Stimulated activated CD8-positive, alpha-beta memory T cell treated with anti-CD3 and anti-CD28 coated beads, Interleukin-2, amount 100 ng/mL, for 48 hours (primary cell): ENCODE measurements around the gene MED15.
"Not testable (repeated sequence)": the region's sequence is repeated elsewhere in the genome, so short reads cannot be mapped to it uniquely, and the experiment has no call there.

Experiments used
- DNase-seq, 2 donors: peaks; one replicate each; pipeline ENCODE4 v3.0.0-alpha.2; 2020; ENCODE audit warnings: low read depth in 2 of 2

The MED15 gene

GRCh38 chr22:20531404-20532201 lies 24.2 kb downstream of the MED15 start:
- no peak for DNase-seq

- no peak for DNase-seq
These were observed 25.0 kb downstream of the MED15 start for GRCh38 chr22:20532256-20532993.

DNA sequence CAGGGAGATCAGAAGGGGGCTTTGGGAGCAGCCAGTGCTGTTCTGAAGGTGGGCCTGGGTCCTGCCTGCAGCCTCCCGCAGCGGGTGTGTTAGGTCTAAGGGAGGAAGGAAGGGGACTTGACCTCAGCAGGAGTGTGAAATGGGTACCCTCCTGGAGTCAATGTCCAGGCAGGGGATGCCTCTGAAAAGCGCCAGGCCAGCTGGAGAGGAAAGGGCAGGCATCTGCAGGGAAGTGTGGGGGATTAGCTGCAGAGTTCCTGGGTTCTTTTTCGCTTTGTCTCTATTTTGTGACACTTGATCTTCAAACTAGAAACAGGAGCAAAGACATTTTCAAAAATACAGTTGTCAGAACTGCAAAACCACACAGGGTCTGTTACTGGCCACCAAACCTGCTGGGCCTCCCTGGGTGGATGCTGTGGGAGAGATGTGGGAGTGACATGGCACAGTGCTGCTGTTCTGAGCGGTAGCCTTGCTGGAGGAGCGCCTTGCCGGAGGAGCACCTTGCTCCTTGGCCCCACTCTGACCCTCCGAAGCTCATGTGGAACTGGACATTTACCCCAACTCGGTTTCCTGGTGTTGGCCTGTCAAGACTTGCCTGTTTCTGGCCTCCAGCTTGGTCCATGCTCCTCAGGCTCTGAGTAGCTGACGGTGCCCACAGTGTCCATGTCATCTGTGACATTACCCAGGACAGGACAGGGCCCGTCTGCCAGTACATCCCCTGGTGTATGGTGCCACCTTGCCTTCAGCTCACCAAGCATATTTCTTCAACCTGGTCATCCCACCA lies 25.9 kb downstream of the MED15 start:
- DNase-seq: no peak

- DNase-seq: no peak
These were observed 26.5 kb downstream of the MED15 start for GRCh38 chr22:20533879-20534265.

- no peak for DNase-seq
These were observed 29.3 kb downstream of the MED15 start for GRCh38 chr22:20536590-20537324.

DNA sequence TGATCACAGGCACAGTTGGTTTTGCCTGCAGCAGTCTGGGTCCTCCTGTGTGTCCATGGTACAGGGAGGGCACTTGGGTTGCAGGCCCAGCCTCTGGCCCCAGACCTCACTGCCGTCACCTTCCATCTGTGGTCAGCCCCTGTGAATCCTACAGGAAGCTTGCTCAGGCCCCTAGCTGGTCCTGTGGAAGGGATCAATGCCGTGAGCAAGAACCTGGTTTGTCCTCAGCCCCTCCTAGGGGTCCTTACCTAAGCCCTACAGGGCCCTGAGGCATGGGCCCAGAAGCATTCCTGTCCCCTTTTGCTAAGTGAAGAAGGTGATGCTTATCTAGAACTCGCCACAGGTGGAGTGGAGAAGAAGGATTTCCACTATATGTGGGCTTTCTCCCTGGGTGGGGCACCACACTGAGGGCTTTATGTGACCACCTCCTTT lies 29.9 kb downstream of the MED15 start:
- no peak for DNase-seq

DNA sequence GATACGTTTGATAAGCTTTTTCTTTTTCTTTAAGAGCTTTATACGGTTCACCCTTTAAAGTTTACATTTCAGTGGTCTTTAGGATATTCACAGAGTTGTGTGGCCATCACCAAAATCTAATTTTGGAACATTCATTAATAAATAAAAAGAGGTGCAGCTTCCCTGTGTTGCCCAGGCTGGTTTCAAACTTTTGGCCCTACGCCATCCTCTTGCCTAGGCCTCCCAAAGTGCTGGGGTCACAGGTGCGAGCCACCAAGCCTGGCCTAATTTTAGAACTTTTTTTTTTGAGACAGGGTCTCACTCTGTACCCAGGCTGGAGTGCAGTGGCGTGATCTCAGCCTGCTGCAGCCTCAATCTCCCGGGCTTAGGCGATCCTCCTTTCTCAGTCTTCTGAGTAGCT lies 30.6 kb downstream of the MED15 start:
- no peak for DNase-seq

- not testable (repeated sequence) for DNase-seq
These were observed 31.5 kb downstream of the MED15 start for GRCh38 chr22:20538875-20539274.

DNA sequence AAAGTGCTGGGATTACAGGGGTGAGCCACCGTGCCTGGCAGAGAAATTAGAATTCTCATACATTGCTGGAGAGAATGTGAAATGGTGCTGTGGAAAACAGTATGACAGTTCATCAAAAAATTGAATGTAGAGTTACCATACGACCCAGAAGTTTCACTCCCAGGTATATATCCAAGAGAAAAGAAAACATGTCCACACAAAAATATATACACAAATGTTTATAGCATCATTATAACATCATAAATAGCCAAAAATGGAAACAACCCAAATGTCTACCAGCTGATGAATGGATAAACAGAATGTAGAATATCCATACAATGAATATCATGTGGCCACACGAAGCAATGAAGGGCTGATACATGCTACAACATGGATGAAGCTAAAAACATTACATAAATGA lies 34.6 kb downstream of the MED15 start:
- no peak for DNase-seq

- no peak for DNase-seq
These were observed 35.3 kb downstream of the MED15 start for GRCh38 chr22:20542736-20543135.

DNA sequence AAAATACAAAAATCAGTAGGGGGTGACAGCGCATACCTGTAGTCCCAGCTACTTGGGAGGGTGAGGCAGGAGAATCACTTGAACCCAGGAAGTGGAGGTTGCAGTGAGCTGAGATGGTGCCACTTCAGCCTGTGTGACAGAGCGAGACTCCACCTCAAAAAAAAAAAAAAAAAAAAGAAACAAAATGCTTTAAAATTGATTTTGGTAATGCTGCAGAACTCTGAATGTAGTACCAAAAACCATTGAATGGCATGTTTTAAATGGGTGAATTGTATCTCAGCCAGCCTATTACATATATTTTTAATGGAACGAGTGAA lies 37.9 kb downstream of the MED15 start:
- not testable (repeated sequence) for DNase-seq

- DNase-seq: no peak
These were observed 38.5 kb downstream of the MED15 start for GRCh38 chr22:20545681-20546521.

GRCh38 chr22:20546541-20546950 lies 39.1 kb downstream of the MED15 start:
- DNase-seq: no peak

- no peak for DNase-seq
These were observed 39.6 kb downstream of the MED15 start for GRCh38 chr22:20547029-20547428.

DNA sequence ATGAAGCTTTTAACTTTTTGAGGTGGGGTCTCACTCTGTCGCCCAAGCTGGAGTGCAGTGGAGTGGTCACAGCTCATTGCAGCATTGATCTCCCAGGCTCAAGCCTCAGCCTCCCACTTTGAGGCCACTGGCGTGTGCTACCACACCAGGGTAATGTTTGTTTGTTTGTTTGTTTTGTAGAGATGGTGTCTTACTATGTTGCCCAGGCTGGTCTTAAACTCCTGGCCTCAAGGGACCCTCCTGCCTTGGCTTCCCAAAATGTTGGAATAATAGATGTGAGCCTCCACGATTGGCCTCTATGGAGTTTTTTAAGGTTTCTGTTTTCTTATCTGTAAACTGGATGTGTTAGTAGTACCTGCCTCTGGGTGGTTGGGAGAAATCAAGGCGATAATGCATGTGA lies 41.4 kb downstream of the MED15 start:
- no peak for DNase-seq

- DNase-seq: no peak
These were observed 41.9 kb downstream of the MED15 start for GRCh38 chr22:20549232-20549841.

- DNase-seq: no peak
These were observed 42.8 kb downstream of the MED15 start for GRCh38 chr22:20550057-20550817.

DNA sequence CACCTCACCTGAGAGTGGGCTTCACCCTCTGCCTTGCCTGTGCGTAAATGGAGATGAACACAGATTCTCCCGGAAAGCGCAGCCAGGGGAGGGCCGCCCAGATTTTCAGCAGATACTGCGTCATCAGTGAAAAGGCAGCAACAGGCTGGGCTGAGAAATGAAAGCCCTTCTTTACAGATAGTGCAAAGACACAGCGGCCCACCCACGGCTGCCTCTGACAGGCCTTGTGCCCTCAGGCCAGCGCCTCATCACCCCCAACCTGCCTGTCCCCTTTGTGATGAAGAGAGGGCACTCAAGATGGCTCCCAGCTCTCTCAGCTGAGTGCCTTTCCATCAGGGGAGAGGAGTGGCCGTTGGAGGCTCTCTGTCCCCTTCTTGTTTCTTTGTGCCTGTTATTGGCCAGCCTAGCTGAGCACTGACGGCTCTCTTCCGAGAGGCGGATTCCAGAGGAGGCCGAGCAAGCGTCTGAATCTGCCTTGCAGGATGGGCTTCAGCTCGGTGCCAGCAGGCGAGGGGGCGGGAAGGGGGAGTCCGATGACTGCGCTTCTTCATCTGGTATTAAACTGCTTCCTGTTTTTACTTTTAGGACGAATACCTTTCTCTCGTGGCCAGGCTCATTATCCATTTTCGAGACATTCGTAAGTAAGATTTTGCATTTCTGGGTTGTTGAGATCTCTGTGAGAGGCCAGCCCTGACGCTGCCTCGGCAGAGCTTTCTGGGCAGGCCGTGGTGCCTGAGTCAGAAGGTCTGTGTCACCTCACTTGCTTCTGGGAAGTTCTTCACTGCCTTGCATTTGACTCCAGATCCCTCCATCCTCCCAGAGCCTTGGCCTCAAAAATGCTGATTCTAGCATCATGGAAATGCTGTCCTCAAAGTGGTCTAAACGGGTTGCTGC lies 43.7 kb downstream of the MED15 start:
- peak in 1 of 2 donors; percentile 60 for DNase-seq
